ENCODE data around the gene CFAP61. TPM values are rescaled to one million over a fixed set of nuclear protein-coding genes. Genes with fewer than 3 reads are reported as not detected.

The CFAP61 gene
- total and polyA plus RNA-seq, 10 donors, result 0.06 to 0.17 TPM; not detected in 8

- H3K27me3 ChIP-seq (replicated peaks in 1 of 7), result peaks cover 0 to 14% (median 0%) of the 10 kb centered on the region in 7 donors
- TF ChIP-seq POLR2AphosphoS5 (IDR thresholded peaks at IDR 0.05), result no peak
- no peak for TF ChIP-seq CTCF (IDR thresholded peaks at IDR 0.05 in 8 of 11, conservative IDR thresholded peaks at IDR 0.05 in 3 of 11)
- TF ChIP-seq POLR2A (IDR thresholded peaks at IDR 0.05), result no peak
- H3K4me3 ChIP-seq, result no peak overlapping the region
- no peaks in the 10 kb centered on the region for H3K9me3 ChIP-seq
- peaks cover 0 to 14% (median 5%) of the 10 kb centered on the region in 6 donors for H3K4me1 ChIP-seq
- no peak overlapping the region for H3K27ac ChIP-seq
- 61 to 73% (median 69%) methylated on average over 3 of the region's 3 CpGs for WGBS, 5 donors
- no peaks in the 10 kb centered on the region for H3K36me3 ChIP-seq
- DNase-seq, result no peak
- intact Hi-C loops (cut with DNase I; ENCODE audit: low total_unique reads), result no loop called here
Measured at GRCh38 chr20:20277894-20278335, 225.6 kb downstream of the CFAP61 start.

GRCh38 chr20:20286061-20286460 is 233.7 kb downstream of the CFAP61 start:
- 67 to 76% (median 70%) methylated on average over 2 of the region's 2 CpGs for WGBS, 5 donors
- peaks cover 0 to 7% (median 0%) of the 10 kb centered on the region in 8 donors for H3K9me3 ChIP-seq
- DNase-seq, result no peak
- no peak overlapping the region for H3K4me3 ChIP-seq
- intact Hi-C loops (cut with DNase I; ENCODE audit: low total_unique reads), result no loop called here
- H3K27me3 ChIP-seq (replicated peaks in 1 of 7), result peaks cover 0 to 33% (median 0%) of the 10 kb centered on the region in 7 donors
- H3K4me1 ChIP-seq, result no peaks in the 10 kb centered on the region
- H3K27ac ChIP-seq, result no peak overlapping the region
- no peaks in the 10 kb centered on the region for H3K36me3 ChIP-seq
- TF ChIP-seq CTCF (IDR thresholded peaks at IDR 0.05 in 8 of 11, conservative IDR thresholded peaks at IDR 0.05 in 3 of 11) (no peak), POLR2AphosphoS5 (IDR thresholded peaks at IDR 0.05) (no peak), POLR2A (IDR thresholded peaks at IDR 0.05) (no peak)

GRCh38 chr20:20289331-20289730 is 237.0 kb downstream of the CFAP61 start:
- TF ChIP-seq POLR2A (IDR thresholded peaks at IDR 0.05), result no peak
- TF ChIP-seq CTCF (IDR thresholded peaks at IDR 0.05 in 8 of 11, conservative IDR thresholded peaks at IDR 0.05 in 3 of 11), result no peak
- no peak for TF ChIP-seq POLR2AphosphoS5 (IDR thresholded peaks at IDR 0.05)
- Histone ChIP-seq H3K9me3 (no peaks in the 10 kb centered on the region), H3K27me3 (replicated peaks in 1 of 7) (peaks cover 0 to 32% (median 0%) of the 10 kb centered on the region in 7 donors), H3K4me3 (no peak overlapping the region), H3K27ac (no peak overlapping the region), H3K36me3 (no peaks in the 10 kb centered on the region), H3K4me1 (no peaks in the 10 kb centered on the region)
- no peak for DNase-seq
- WGBS, 5 donors, result 61 to 86% (median 81%) methylated on average over 3 of the region's 3 CpGs
- intact Hi-C loops (cut with DNase I; ENCODE audit: low total_unique reads), result no loop called here

- Histone ChIP-seq H3K27me3 (replicated peaks in 1 of 7) (peaks cover 0 to 8% (median 0%) of the 10 kb centered on the region in 7 donors), H3K36me3 (no peaks in the 10 kb centered on the region), H3K9me3 (no peaks in the 10 kb centered on the region), H3K4me3 (no peak overlapping the region), H3K4me1 (no peaks in the 10 kb centered on the region), H3K27ac (no peak overlapping the region)
- TF ChIP-seq POLR2AphosphoS5 (IDR thresholded peaks at IDR 0.05) (no peak), POLR2A (IDR thresholded peaks at IDR 0.05) (no peak), CTCF (IDR thresholded peaks at IDR 0.05 in 8 of 11, conservative IDR thresholded peaks at IDR 0.05 in 3 of 11) (no peak)
- WGBS, 5 donors, result 84 to 100% (median 93%) methylated on average over 4 of the region's 4 CpGs
- DNase-seq, result no peak
- intact Hi-C loops (cut with DNase I; ENCODE audit: low total_unique reads), result no loop called here
Measured at GRCh38 chr20:20292472-20292871, 240.1 kb downstream of the CFAP61 start.
